HPDE6-E6E7 (cell line): ENCODE data around the gene RIPOR2.
"Not testable (repeated sequence)": the region's sequence is repeated elsewhere in the genome, so short reads cannot be mapped to it uniquely, and the experiment has no call there.

Experiments
- DNase-seq: peaks from one replicate; pipeline ENCODE4 v3.0.0; 2011; ENCODE audit warnings: missing footprints; ENCODE audit errors: extremely low spot score

The RIPOR2 gene

DNA sequence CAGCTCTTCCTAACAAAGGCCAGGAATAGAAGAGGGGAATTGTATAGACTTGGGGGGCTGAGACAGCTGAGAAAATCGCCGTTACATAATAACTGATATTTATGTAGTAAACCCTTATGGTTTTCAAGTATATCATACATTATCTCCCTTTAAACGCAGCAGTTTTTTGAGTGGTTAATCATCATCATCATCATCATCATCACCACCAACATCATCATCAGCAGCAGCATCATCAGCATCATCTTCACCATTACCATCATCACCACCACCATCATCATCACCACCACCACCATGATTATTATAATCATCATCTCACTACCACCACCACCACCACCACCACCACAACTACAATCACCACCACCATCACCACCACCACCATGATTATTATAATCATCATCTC lies 9.1 kb downstream of the RIPOR2 start:
- not testable (repeated sequence) for DNase-seq

DNA sequence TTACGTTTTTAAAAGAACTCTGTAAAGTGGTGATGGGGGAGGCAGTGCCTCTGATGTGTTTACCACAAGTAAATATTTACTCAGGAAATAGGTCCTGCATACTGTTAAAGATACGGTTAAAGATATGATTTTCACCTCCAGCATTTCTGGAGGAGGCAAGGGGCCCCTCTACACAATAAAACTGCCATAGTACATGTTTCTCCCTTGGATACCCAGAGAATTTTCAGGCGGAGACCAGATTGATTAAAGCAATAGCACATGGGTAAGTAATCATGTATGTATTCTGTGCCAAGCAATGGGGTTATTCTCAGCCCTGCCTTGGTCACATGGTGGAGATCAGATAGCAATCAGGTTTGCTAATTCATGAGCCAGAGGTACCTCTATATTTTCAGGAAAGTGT lies 9.6 kb downstream of the RIPOR2 start:
- DNase-seq, result no peak

DNA sequence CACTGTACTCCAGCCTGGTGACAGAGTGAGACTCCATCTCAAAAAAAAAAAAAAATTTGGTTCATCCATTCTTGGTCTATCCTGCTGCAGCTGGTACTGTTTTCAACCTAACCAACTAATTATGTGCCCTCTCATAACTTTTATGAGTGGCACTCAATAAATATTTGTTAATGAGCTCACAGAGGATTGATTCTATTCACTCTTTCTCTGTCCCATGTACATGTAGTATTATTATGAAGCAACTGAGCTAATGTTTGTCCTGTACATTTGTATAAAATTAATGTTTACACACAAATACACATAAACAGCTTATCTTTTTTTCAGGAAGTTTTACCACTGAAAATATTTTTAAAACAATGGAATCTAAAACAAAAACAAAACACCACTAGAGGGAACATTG lies 10.1 kb downstream of the RIPOR2 start:
- DNase-seq, result no peak

DNA sequence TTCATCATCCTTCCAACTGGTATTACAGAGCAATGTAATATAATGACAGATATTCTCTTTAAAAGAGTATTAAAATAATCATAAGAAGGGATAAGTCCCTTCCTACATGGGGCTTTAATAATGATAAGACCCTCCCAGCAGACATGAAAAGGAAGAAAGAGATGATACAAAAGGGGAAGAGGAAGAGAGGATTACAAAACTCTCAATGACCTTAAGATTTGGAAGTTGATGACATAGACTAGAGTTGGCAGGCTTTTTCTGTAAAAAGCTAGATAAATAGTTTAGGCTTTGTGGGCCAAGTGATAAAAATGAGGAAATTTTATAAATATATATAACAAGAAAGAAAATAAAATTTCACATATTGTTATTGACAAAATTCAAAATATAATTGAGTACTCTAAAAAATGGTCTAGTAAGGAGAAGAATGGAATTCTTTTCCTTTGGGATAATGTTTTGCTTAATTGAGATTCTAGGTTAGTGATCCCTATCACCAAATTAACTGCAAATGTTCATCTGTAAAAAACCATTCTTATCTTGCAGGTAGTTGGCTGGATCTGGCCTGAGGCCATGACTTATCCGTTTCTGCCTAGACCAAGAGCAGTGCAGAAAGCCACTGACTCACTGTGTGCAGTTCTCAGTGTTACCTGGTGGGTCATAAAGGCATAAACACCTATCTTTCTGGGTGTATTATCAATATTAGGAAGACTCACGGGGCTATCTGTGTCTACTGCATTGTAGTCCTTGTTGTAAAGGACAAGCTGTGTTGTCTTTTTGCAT lies 11.0 kb downstream of the RIPOR2 start:
- DNase-seq, result no peak

DNA sequence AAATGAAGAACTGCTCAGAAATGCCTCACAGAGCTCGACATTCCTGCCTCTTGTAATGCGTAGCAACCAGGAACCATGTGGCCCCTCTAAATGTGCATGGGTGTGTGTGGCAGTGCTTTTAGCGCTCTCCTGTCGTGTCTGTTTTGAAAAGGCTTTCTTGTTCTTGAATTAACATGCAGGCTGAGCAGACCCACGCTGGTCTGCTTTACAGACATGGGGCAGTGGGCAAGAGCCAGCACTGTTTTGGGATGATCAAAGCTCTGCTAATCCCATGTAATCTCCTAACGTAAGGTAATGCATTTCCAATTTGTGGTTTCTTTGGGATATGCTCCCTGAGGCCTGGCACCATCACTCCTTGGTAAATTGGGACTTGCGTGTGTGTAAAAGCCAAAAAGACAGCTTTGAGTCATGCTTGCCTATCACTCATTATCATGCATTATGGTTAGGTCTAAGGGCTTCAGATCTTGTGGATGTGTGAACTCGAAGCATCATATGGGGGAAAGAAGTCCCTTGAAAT lies 11.8 kb downstream of the RIPOR2 start:
- no peak for DNase-seq

DNA sequence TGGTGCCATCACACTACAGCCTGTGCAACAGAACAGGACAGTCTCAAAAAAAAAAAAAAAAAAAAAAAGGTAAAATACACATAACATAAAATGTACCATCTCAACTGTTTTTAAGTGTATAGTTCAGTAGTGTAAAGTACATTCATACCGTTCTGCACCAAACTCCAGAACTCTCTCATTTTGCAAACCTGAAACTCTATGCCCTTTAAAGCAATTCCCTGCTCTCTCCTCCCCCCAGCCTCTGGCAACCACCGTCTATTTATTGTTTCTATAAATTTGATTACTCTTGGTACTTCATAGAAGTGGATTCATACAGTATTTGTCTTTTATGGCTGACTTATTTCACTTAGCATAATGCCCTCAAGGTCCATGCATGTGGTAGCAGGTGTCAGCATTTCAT lies 12.9 kb downstream of the RIPOR2 start:
- DNase-seq, result no peak

DNA sequence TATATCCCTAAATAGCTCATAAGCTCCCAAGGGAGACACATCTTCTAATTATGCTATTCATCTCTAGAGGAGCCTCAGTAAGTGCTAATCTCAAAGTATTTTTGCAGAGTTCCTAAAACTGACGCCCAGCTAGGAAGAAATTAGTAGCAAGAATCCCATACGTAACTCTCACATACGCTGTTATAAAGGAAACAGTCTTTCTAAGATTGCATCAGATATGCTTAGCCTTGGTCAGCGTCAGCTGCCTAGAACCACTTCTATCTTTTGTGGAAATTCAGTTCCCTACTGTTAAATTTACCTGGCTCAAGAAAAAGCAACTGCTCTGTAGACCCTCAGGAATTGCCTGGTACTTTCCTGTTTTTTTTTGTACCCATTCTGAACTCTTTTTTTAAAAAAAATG lies 13.6 kb downstream of the RIPOR2 start:
- DNase-seq, result no peak

DNA sequence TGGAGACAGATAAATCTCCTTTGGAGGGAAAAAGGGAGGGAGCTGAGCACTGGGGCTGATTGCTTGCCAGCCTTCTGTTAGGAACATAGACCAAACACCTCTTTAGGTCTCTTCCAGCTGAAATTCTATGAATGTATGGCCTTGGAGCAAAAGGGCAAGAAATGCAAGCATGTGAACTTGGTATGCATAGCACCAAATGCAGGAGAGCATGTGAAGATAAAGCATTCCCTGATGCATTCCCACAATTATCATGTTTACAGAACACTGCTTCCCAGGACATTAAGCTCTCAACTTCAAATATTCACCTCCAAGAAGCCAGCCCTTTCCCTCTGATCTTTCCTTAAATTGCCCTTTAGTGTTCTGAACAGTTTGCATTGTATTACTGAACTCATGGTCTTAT lies 15.6 kb downstream of the RIPOR2 start:
- no peak for DNase-seq

DNA sequence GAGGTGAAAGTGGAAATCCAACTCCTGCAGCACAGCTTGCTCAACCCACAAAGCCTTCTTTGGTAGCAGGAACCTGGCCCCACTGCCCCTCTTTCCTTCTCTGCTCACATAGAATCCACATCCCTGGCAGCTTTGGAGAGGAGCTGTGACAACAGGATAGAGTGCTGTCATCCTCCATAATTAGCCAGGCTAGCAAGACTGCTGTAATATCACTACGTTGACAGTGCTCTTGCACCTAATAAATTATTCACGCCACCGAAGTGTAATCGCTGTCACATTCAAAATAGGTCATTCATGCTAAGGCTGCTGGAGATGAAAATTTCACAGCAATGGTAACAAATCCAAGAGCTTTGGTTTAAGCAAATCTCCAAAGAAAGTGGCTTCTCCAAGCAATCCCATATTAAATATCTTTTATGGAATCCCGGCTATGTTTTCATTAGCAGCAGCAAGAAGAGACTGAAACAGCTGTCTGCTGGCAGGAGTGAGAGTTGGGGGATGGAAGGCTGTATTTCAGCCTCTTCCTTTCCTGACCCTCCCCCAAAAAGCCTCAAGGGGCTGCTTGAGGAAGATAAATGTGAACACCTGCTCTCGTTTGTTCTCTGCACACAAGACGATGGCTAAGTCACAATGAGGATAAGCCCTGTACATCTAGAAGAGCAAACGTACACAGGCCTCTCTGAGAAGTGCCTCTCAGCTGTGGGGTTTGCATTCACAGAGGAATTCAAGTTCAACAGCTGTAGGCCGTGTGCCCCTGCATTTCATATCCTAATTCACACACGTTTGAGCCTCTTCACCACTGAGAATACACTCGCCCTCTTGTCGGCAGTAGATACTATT lies 16.5 kb downstream of the RIPOR2 start:
- DNase-seq, result no peak

DNA sequence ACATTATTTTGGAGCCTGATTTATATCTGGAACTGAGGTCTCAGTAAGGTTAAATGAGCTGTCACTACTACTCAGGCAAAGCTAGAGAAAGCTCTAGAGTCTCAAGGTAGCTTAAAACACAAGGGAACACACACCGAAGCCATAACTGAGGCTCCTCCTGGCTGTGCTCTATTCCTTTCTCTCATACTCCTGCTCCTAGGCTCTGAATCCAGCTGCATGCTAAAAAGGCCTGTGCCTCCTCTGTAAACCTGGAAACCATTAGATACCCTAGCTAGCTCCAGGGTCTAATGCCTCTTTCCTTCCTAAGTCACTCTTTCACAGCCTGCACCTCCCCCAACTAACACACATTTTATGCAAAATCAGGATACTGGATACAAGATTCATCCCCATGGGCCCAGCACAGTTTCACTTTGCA lies 17.1 kb downstream of the RIPOR2 start:
- no peak for DNase-seq

DNA sequence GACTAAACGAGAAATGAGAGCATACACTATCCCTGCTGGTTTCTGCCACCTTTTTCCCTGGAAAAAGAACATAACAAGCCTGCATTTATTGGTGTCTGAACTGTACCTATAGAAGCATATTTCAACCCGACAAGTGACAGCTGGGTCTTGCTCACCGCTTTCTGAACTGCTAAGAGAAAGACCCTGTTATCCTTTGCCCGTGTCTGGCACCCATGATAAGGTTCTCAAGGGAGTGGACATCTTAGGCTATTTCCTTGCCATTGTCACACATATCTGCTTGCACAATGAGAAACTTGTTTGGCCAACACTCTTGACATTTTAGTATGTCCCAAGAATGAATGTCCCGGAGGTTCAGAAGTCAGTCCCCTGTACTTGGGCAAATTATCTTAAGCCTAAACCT lies 19.3 kb downstream of the RIPOR2 start:
- no peak for DNase-seq

DNA sequence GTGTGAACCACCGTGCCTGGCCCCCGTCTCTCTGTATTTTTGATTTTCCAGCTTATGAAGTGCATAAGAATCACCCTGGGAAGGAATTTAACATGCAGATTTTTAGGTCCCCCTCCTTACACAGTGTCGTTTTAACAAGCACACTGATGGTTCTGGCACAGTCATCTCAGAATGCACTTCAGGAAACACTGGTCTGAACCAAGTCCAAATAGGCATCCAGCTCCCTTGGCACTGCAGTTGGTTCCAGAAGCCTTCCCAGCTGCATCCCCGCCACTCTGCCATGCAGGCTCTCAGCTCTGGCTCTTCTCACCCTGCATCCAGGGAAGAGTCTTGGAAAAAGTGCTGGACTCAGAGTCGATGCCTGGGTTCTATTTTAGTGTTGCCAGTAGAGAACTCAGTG lies 20.1 kb downstream of the RIPOR2 start:
- no peak for DNase-seq

DNA sequence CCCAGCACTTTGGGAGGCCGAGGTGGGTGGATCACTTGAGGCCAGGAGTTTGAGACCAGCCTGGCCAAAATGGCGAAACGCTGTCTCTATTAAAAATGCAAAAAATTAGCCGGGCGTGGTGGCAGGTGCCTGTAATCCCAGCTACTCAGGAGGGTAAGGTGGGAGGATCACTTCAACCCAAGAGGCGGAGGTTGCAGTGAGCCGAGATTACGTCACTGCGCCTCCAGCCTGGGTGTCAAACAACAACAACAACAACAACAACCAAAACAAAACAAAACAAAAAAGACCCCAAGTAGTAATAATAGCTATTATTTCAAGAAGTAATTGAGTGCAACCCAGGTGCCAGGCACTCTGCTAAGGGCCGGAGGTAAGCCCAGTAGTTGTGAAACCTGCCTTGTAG lies 21.7 kb downstream of the RIPOR2 start:
- not testable (repeated sequence) for DNase-seq

DNA sequence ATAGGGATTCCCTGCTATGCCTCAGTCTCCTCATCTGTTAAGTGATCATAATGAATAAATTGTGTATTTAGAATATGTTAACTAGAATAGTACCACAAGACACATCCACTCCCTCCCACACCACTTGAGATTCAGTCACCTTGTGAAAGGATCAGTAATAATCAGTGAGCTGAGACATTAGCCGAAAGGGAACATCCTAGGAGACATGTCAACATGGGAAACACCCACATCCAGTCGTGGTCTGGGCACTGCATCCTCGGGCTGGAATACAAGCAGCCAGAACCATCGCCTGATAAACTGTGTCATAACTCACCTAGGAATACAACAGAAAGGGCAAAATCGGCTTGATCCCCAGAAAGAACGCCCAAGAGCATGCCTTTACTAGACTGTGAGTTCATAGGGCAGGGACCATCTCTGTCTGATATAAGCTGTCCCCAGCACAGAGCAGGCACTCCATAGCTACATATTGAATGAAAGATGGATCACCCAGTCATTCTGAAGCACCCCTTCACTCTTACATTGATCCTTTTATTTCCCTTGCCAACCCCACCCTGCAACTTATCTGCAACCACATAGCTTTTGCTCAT lies 23.9 kb downstream of the RIPOR2 start:
- no peak for DNase-seq

DNA sequence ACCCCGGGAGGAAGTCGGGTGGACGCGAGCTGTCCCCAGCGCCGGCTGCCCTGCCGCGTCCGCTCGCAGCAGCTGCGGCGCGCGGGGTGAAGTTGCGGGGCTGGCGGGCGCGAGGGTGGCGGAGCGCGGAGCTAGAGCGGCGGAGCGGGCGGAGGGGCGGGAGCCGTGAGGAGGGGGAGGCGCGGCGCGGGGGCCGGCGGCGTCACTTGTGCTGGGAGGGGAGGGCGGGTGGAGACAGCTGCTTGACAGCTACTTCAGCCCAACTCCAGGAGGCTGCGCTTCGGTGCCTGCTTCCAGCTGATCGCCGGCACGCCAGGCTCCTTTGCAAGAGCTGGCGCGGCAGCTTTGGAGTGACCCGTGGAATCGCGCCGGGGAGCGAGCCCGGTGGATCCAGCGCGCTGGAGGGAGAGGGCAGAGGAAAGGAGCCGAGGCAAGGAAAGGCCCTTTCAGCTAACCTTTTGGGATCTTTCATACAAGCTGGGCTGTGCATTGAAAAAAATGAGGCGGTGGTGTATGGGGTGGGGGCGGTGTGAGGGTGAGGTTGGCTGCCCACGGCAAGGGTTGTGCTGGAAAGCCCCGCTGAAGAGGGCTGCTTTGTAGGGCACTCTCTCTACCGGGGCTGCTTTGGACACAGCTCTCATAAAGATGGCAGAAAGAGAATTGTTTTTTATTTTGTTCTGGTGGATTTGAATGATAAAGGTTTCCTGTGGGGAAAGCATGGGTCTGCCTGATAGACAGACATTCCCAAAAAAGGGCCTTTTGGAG lies 24.6 kb downstream of the RIPOR2 start:
- no peak for DNase-seq

DNA sequence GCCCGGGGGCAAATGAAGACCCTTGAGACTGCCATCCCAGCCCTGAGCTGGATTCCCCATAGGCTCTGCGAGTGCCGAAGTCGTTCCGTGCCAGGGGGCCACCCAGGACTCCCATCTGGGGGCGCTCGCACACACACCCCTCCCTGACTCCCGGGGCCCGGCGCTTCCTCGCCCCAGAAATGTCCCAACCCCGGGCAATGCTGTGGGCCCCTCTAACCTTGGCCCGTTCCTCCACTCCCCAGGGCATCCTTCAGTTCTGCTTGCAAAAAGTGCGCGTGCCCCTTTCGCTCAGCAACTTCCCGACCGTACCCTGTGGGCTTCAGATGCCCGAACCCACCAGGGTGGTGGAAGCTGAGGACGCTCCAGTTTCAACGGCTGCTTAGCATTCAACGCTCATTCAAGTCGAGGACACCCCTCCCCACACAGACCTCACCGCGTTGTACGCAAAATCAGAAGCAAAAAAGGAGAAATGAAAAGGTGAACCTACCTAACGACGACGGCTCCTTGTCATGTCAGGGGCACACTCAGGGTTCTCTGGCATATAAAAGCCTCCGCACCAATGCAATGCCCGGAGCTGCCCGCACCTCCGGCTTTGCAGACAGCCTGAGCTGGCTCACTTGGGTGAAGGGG lies 25.3 kb downstream of the RIPOR2 start:
- no peak for DNase-seq

DNA sequence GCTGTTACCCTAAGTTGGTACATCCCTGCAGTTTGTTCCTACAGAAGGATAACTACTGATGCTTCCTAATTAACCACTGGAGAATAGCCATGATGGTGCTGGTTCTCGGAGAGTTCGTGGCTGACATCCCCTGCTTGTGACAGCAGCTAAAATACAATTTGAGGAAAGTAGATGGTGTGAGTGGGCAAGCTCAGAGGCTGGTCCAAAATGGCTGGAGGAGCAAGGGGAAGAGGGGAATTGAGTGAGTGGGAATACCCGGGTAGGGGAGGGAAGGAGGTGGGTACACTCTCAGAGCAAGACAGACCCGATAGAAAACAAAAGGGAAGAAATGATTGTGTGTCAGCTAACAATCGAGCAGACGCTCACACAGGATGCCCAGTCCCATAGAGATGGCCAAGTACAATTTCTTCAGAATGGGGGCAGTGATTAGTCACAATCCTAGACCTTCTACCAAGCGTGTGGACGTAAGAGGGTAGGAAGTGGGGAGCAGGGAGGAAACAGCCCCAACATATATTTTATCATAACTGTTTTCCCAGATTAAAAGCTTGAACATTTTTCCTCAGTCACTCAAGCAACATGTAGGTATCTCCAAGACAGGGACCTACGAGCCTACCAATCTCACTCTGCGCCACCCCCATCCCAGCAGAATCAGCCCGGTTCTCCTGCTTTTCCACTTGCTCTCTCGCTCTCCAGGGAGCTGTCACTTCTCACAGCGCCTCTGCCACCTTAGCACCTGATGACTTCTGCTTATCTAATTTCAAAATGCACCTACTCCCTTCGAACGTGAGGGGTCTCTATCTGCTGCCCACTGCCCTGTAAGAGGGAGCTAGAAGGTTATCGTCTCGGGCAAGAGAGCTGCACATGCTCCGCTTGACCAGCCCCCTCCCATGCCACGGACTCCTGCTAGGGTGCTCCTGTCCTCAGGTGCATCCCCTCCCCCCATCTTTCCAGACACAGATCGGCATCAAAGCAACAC lies 26.2 kb downstream of the RIPOR2 start:
- DNase-seq, result no peak

DNA sequence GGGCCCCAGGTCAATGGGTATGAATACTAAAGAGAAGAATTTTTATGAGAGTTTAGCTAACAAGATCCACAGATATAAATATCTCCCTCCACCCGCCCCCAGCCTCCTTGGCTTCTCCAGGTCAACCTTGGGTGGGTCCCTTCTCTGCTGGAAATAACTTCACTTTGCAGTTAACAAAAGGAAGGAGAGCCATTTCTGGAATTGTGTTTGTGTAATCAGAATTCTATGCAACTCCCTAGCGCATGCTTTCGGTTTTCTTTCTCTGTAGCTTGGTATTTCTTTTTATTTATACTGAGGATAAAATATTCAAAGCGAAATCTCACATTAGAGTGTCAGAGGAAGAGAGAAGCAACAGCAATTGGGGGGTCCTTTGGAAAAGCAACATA lies 27.1 kb downstream of the RIPOR2 start:
- DNase-seq, result no peak

DNA sequence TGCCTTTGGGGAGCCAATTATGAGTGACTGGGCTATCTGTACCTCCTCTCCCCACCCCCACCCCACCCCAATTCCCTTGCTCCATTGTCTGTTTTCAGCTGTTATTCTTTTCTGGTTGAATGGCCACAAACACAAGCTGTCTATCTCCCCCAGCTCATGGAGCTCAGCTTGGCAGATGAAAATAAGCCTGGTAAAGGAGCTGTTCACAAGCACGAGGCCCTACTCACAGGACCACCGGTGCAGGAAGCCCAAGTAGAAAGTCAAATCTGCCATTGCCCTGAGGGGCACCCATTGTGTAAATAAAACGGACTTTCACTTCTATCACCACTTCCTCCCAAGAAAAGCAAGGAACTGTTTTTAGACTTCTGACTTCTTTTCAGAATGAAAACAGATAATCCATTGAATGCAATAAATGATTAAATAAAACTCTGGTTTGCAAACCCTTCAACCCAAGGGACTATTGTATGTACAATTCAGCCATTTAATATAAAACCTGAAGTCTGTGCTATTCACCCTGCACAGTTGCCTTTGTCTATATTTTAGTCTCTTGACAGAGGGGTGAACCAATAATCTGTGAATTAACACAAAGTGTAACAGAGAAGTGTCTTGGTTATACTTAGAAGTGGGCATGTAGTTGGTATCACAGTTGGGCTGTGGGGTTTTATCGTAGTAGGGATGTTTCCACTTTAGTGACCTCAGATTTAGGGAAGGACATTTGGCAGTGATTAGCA lies 27.7 kb downstream of the RIPOR2 start:
- DNase-seq, result no peak

DNA sequence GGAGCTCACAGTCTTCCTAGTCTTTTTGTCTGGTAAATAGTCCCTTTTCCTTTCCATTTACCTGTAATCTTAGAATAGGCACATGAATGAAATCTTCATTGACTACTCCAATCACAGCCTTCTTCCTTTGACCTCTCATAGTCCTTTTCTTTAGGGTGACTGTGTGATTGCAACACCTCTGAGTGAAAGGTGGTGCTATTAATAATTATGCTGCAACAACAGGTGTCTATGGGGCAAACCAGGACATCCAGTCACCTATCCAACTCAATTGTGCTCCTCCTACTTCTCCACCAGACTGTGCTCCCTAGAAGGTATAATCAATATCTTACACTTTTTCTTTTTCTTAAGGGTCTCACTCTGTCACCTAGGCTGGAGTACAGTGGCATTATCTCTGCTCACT lies 29.4 kb downstream of the RIPOR2 start:
- DNase-seq, result no peak
